SK-N-SH (cell line): Measurements from ENCODE around the gene HOXB2. TPM values are rescaled to one million over a fixed set of nuclear protein-coding genes. Genes with fewer than 3 reads are reported as not detected.

ENCODE experiments used
- CTCF ChIA-PET: fragments of 300-600, 350-600 bp; formaldehyde crosslinking; extraction: SDS; loops from one replicate; lab custom pipeline; 2021; lab: Yijun Ruan, JAX
- POLR2A ChIA-PET: fragments of 350-600 bp; sonication (Branson Sonifier 250); formaldehyde crosslinking; extraction: SDS; loops from one replicate; lab custom pipeline; 2020; ENCODE audit warnings: antibody characterized with exemption, inconsistent platforms; lab: Yijun Ruan, JAX
- DNase-seq: peaks from one replicate; pipeline ENCODE4 v3.0.0; 2012
- H2AFZ ChIP-seq: fragments of 200-600 bp; sonication (generic); 2 replicates; pipeline ENCODE4 v1.8.1; 2016; ENCODE audit warnings: antibody characterized with exemption, mild to moderate bottlenecking, low read depth
- H3F3A ChIP-seq: fragments of 200-600 bp; sonication (generic); replicated peaks from 2 replicates; pipeline ENCODE3; 2016; ENCODE audit warnings: antibody characterized with exemption, mild to moderate bottlenecking; ENCODE audit not compliant: insufficient read depth
- H3K27ac ChIP-seq, 2 experiments: fragments of 200-500 bp in 1 of 2; fragments of 200-600 bp in 1 of 2; sonication (Bioruptor generic) in 1 of 2; sonication (generic), shearing (Covaris generic) in 1 of 2; 2 replicates each; pipeline versions ENCODE4 v1.5.1 to v1.6.1; 2014 to 2016; ENCODE audit warnings: low read depth in 2 of 2, inconsistent platforms in 1 of 2, low read length in 1 of 2, mild to moderate bottlenecking in 1 of 2, mixed read lengths in 1 of 2
- H3K27me3 ChIP-seq: fragments of 200-600 bp; sonication (generic), shearing (Covaris generic); 2 replicates; pipeline ENCODE4 v1.6.1; 2016; ENCODE audit warnings: mixed run types; ENCODE audit not compliant: insufficient read depth
- H3K36me3 ChIP-seq, 2 experiments: fragments of 200-500 bp in 1 of 2; fragments of 200-600 bp in 1 of 2; sonication (Bioruptor generic) in 1 of 2; sonication (generic) in 1 of 2; replicated peaks in 1 of 2; 2 replicates each; pipeline versions ENCODE3 to v1.5.1; 2014 to 2016; ENCODE audit warnings: low read length in 1 of 2, mild to moderate bottlenecking in 1 of 2; ENCODE audit not compliant: insufficient read depth in 2 of 2, control insufficient read depth in 1 of 2
- H3K4me1 ChIP-seq, 2 experiments: fragments of 200-500 bp in 1 of 2; fragments of 200-600 bp in 1 of 2; sonication (Bioruptor generic) in 1 of 2; sonication (generic), shearing (Covaris generic) in 1 of 2; 2 replicates each; pipeline versions ENCODE4 v1.5.1 to v1.6.1; 2014 to 2016; ENCODE audit warnings: low read depth in 1 of 2, low read length in 1 of 2, mixed run types in 1 of 2; ENCODE audit not compliant: insufficient read depth in 2 of 2, control insufficient read depth in 1 of 2
- H3K4me2 ChIP-seq: fragments of 200-600 bp; sonication (generic), shearing (Covaris generic); 2 replicates; pipeline ENCODE4 v1.6.1; 2017; ENCODE audit warnings: mixed run types
- H3K4me3 ChIP-seq, 2 experiments: fragments of 200-500 bp in 1 of 2; fragments of 200-600 bp in 1 of 2; sonication (Bioruptor generic) in 1 of 2; sonication (generic), shearing (Covaris generic) in 1 of 2; 2 replicates each; pipeline versions ENCODE4 v1.5.1 to v1.8.1; 2014 to 2016; ENCODE audit warnings: low read depth in 2 of 2, inconsistent platforms in 1 of 2, low read length in 1 of 2, mild to moderate bottlenecking in 1 of 2, mixed read lengths in 1 of 2, moderate library complexity in 1 of 2
- H3K79me2 ChIP-seq: fragments of 200-600 bp; sonication (generic); 2 replicates; pipeline ENCODE4 v1.8.1; 2017; ENCODE audit warnings: mild to moderate bottlenecking; ENCODE audit not compliant: insufficient read depth
- H3K9ac ChIP-seq: fragments of 200-600 bp; sonication (generic); 2 replicates; pipeline ENCODE4 v1.6.1; 2017; ENCODE audit warnings: mixed run types
- H3K9me2 ChIP-seq: fragments of 200-600 bp; sonication (generic); 2 replicates; pipeline ENCODE4 v1.6.1; 2017; ENCODE audit warnings: mixed run types
- H3K9me3 ChIP-seq: fragments of 200-600 bp; sonication (generic); 2 replicates; pipeline ENCODE4 v1.6.1; 2017; ENCODE audit warnings: mixed run types, mild to moderate bottlenecking, moderate library complexity
- H4K20me1 ChIP-seq: fragments of 200-600 bp; sonication (generic); 2 replicates; pipeline ENCODE4 v1.6.1; 2017; ENCODE audit warnings: mild to moderate bottlenecking, mixed run types; ENCODE audit not compliant: insufficient read depth
- ELF1 ChIP-seq: IDR thresholded peaks from 2 replicates; pipeline ENCODE4 v1.4.0; 2012
- FOSL2 ChIP-seq: IDR thresholded peaks from 2 replicates; pipeline ENCODE4 v1.4.0; 2012; ENCODE audit warnings: low read depth, mild to moderate bottlenecking, moderate library complexity, borderline replicate concordance
- FOXM1 ChIP-seq: IDR thresholded peaks from 2 replicates; pipeline ENCODE4 v1.4.0; 2012; ENCODE audit warnings: low read depth, mild to moderate bottlenecking
- GATA2 ChIP-seq: sonication (generic); formaldehyde crosslinking; IDR thresholded peaks from 2 replicates; pipeline ENCODE4 v1.5.0; 2020; ENCODE audit warnings: mild to moderate bottlenecking, missing genetic modification reagents
- MXI1 ChIP-seq: IDR thresholded peaks from 2 replicates; pipeline ENCODE4 v1.6.1; 2012; ENCODE audit warnings: mild to moderate bottlenecking, low read depth, low read length, improper control_type of control experiment
- NFIC ChIP-seq: IDR thresholded peaks from 2 replicates; pipeline ENCODE4 v1.4.0; 2012; ENCODE audit warnings: borderline replicate concordance
- NRF1 ChIP-seq: IDR thresholded peaks from 2 replicates; pipeline ENCODE4 v1.6.1; 2012; ENCODE audit warnings: low read depth, mild to moderate bottlenecking, low read length
- RAD21 ChIP-seq: IDR thresholded peaks from 2 replicates; pipeline ENCODE4 v1.6.1; 2012; ENCODE audit warnings: mild to moderate bottlenecking, low read length
- RCOR1 ChIP-seq: fragments of 150-350 bp; IDR thresholded peaks from 2 replicates; pipeline ENCODE4 v1.6.1; 2017; ENCODE audit warnings: antibody characterized with exemption, low read length
- SMC3 ChIP-seq: IDR thresholded peaks from 2 replicates; pipeline ENCODE4 v1.6.1; 2012; ENCODE audit warnings: low read depth, low read length, improper control_type of control experiment
- TAF1 ChIP-seq: IDR thresholded peaks from 2 replicates; pipeline ENCODE4 v1.6.1; 2012; ENCODE audit warnings: low read depth, mild to moderate bottlenecking, low read length, moderate library complexity, borderline replicate concordance
- TCF12 ChIP-seq: IDR thresholded peaks from 2 replicates; pipeline ENCODE4 v1.4.0; 2012
- YY1 ChIP-seq: IDR thresholded peaks from 2 replicates; pipeline ENCODE4 v1.4.0; 2012; ENCODE audit warnings: low read depth, mild to moderate bottlenecking
- WGBS: methylation state at CpG from one replicate; pipeline ENCODE4 v1.1.6; 2017; ENCODE audit warnings: low lambda C conversion rate; 5-methylcytosine and 5-hydroxymethylcytosine counted together
- polyA plus RNA-seq, 3 experiments: library from polyadenylated mRNA; depleted of rRNA; stranded (reverse); fragments of >200 nt; gene quantifications; 2 replicates each; pipeline ENCODE4 v1.2.3, GENCODE V29; 2012
- TF ChIP-seq, protein P1 (sequence below): IDR thresholded peaks from 2 replicates; pipeline ENCODE4 v1.6.1; 2012; ENCODE audit warnings: mild to moderate bottlenecking, low read depth, low read length, moderate library complexity
- TF ChIP-seq, protein P2 (sequence below): fragments of 150-350 bp; IDR thresholded peaks from 2 replicates; pipeline ENCODE4 v1.6.1; 2017; ENCODE audit warnings: antibody characterized with exemption, low read length, low read depth, borderline replicate concordance

Gene HOXB2
- polyA plus RNA-seq, 1 of the 3 experiments (the other 2 are of a cell fraction), result 1.9 TPM

DNA sequence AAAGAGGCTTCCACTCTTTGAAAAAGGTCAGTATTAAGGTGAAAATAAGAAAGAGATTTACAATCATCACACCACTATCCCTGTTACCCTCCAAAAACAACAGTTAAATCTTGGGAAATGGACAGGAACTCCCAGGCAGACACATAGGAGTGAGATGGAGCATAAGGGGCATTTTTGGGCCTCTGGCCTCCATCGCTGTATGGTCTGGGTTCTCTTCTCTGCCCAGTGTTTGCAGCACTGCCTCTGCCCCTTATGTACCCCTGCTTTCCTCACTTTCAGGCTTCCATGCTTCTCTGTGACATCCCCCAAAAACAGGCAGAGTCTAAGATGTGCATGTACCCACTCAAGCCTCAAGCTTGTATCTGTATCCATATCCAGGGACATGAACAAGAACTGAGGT is 630 bp upstream of the HOXB2 start:
- H3K4me2 ChIP-seq, result no peak overlapping the region
- WGBS, result 30% methylated on average over 1 of the region's 1 CpG
- no peak overlapping the region for H3K9ac ChIP-seq
- no peak overlapping the region for H2AFZ ChIP-seq
- H3K79me2 ChIP-seq, result no peaks in the 10 kb centered on the region
- no peaks in the 10 kb centered on the region for H3K36me3 ChIP-seq
- DNase-seq, result no peak
- peaks cover 96% of the 10 kb centered on the region for H3K27me3 ChIP-seq
- H3K9me3 ChIP-seq, result no peaks in the 10 kb centered on the region
- no peak for TF ChIP-seq TCF12
- no peak for TF ChIP-seq NRF1
- no peak for TF ChIP-seq MXI1
- TF ChIP-seq, protein P1, sequence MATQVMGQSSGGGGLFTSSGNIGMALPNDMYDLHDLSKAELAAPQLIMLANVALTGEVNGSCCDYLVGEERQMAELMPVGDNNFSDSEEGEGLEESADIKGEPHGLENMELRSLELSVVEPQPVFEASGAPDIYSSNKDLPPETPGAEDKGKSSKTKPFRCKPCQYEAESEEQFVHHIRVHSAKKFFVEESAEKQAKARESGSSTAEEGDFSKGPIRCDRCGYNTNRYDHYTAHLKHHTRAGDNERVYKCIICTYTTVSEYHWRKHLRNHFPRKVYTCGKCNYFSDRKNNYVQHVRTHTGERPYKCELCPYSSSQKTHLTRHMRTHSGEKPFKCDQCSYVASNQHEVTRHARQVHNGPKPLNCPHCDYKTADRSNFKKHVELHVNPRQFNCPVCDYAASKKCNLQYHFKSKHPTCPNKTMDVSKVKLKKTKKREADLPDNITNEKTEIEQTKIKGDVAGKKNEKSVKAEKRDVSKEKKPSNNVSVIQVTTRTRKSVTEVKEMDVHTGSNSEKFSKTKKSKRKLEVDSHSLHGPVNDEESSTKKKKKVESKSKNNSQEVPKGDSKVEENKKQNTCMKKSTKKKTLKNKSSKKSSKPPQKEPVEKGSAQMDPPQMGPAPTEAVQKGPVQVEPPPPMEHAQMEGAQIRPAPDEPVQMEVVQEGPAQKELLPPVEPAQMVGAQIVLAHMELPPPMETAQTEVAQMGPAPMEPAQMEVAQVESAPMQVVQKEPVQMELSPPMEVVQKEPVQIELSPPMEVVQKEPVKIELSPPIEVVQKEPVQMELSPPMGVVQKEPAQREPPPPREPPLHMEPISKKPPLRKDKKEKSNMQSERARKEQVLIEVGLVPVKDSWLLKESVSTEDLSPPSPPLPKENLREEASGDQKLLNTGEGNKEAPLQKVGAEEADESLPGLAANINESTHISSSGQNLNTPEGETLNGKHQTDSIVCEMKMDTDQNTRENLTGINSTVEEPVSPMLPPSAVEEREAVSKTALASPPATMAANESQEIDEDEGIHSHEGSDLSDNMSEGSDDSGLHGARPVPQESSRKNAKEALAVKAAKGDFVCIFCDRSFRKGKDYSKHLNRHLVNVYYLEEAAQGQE, result no peak
- no peak for TF ChIP-seq RCOR1
- TF ChIP-seq FOSL2, result no peak
- no peak for TF ChIP-seq FOXM1
- no peak for TF ChIP-seq NFIC
- no peak for TF ChIP-seq SMC3
- TF ChIP-seq GATA2 (CRISPR knock-in tag), result no peak
- TF ChIP-seq, protein P2, sequence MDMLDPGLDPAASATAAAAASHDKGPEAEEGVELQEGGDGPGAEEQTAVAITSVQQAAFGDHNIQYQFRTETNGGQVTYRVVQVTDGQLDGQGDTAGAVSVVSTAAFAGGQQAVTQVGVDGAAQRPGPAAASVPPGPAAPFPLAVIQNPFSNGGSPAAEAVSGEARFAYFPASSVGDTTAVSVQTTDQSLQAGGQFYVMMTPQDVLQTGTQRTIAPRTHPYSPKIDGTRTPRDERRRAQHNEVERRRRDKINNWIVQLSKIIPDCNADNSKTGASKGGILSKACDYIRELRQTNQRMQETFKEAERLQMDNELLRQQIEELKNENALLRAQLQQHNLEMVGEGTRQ, result no peak
- no peak for TF ChIP-seq RAD21
- no peak for TF ChIP-seq ELF1
- no peak for TF ChIP-seq TAF1
- TF ChIP-seq YY1, result no peak
- no peak overlapping the region for H3K27ac ChIP-seq
- CTCF ChIA-PET, result no interaction called here
- H3K4me3 ChIP-seq, result no peak overlapping the region
- peaks cover 8% of the 10 kb centered on the region for H3F3A ChIP-seq
- H3K4me1 ChIP-seq, result no peaks in the 10 kb centered on the region
- H4K20me1 ChIP-seq, result no peaks in the 10 kb centered on the region
- POLR2A ChIA-PET, result no interaction called here
- no peaks in the 10 kb centered on the region for H3K9me2 ChIP-seq
